GM21367 (cell line): ENCODE data around the gene SLC12A7.

Experiments
- ATAC-seq: cut with Tn5 transposase; IDR thresholded peaks from one replicate; pipeline ENCODE4 v1.9.1; 2021; ENCODE audit not compliant: unreplicated experiment

The SLC12A7 gene

DNA sequence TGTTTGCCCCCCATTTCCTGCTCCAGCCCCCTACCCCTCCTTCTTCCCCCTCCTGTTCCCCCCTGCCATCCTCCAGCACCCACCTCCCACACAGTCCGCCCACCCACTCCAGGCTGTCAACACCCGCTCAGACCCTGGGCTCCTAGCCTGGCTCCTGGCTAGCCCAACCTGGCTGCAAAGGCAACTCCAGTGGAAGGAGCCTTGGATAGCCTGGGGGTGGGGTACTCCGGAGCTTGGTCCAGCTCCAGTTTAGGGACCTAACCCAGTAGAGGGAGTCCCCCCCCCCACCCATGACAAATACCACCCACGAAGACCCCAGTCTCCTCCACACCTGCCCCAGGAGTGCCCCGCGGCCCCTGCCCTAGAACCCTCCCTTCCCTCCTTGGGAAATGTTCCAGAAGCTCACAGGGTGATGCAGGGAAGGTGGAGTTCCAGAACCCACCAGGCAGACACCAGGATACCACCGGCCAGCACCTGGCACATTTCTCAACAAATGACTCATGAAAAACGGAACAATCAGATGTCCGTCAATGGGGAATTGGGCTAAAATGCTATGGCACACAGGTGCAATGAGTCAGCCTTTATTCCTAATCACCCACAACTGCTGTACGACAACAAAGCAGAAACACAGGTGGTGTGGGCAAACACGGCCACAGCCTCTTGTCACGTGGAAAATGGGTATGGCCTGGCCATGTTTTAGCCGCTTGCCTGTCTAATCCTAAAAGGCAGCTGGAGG lies 901 bp upstream of the SLC12A7 start:
- no peak for ATAC-seq

DNA sequence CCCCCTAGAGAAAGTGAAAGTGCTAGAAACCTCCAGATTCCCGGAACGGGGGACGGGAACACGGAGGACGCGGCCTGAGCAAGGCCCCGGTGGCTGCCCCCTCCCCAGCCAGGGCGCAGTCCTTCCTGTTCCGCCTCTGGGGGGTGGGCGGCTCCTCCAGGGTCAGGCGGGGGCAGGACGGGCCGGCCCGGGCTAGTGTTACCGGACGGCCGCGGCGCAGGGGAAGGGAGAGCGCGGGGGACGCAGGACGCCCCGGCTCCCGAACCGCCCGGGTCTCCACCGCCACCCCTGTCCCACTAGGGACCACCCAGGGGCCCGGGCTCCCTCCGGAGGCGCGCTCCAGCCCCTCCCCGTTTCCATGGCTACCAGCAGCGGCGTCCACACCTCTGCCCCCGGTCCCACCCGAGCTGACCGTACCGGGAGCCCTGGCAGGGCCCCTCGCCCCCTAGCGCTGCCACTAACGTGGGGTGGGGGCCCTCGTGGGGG lies 579 bp downstream of the SLC12A7 start:
- ATAC-seq = no peak

DNA sequence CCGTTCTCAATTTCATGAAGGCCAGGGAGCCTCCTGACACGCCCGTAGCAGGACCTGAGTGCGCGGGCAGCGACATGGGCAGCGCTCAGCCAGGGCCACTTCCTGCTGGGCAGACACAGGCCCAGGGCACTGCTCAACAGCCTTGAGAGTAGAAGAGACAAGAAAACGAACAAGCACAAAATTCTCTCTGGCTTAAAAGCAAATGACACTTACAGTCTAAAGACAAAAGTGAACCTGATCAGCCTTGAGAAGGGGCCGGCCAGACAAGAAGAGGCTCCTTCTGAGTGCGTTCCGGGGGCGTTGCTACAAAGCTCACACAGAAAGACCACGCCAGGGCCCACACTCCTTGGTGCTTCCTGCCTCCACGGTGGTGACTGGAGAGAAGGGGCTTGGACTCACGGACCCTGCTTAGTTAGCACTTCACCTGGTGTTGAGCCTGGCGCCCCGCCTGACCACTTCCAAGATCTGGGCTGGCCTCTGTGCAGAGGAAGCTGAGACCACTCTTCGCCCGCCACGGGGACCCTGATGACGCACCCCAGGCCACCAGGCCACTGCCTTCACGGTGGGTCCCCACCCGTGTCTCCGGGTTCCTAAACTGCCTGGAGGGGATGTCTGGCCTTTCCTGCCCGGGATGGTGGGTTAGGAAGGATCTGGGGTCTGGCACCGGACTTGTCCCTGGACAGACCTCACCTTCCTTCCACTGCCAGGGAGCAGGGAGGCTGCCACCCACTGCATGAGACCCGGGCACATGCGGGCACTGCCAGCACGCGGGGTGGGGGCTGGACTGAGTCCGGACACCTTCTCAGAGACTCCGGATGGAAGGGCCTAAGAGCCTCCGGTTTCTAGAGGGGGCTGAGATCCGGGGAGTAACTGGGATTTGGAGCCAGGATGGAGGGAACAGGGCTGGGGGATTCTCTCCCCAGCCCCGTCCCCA lies 1.3 kb downstream of the SLC12A7 start:
- no peak for ATAC-seq

DNA sequence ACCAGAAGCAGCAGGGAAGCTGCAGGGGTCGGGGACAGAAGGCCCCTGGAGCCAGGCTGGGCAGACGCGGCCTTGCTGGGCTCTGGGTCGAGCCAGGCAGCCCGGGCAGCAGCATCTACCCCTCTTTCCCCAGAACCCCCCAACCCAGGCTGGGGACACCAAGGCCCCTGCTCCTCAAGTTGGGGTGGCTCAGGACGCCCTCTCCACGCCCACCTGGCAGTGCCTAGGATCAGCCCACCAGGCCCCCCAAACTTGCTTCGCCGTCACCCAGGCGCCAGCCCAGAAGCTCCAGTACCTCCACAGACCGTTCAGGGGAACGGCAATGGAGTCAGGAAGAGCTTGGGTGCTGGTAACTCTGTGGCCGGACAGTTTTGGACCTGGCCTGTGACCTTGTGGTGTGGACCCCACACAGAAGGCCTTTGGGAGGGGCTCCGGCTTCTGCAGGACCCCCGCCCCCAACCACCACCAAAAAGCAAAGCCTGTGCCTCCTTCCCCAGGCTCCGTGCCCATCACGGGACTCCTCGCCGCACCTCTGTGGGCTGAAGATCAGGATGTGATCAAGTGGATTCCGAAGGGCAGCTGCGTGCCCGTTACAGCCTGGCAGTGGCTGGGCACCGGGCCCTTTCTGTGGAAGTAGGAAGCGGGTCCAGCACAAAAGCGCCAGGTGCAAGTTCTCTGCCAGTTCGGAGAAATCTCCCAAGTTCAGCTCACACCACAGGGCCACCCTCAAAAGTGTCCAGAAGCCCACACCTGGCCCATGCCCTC lies 2.1 kb downstream of the SLC12A7 start:
- ATAC-seq = no peak

DNA sequence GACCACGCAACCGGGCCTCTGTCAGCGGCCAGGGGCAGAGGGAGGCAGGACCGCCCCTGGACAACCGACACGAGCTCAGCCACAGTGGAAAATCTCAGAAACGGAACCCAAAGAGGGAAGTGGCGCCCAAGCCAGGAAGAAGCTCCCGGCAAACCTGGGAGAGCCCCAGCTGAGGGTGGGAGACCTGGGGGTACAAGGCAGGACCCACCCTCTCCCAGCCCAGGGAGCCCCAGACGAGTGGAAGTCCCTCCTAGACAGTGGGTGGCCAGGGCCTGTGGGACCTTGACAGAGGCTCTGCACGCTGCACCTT lies 3.0 kb downstream of the SLC12A7 start:
- ATAC-seq = no peak

DNA sequence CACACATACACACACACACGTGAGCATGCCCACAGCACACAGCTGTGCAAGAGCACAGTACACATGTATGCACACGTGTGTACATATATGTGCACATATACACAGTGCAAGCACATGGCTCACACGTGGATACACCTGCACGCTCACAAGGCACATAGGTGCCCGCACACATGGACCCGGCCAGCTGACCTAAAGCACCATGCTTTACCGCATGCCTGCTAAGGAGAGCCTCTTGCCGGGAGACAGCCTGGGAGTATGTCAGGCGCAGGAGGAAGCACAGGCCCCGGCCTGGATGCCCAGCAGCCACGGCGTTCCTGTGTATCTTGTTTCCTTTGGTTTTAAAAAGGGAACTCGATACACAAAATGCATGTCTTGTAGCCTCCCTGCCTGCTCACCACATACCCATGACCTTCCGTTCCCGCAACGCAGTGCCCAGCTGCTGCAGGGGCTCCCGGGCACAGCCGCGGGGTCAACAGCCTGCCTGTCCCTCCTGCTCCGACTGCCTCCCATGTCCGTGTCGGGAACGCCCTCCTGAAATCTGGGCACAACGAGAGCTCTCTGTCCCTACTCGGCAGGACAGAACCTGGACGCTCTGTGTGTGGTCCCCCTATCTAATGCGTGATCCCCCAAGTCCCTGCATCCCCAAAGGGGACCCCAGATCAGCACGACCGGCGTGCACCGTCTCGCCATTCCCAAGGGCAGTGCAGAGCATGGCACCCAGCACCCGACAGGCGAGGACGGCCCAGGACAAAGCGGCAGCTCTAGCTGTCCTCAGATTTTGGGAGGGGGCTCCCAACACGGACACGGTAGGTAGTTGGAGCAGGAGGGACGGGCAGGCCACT lies 3.6 kb downstream of the SLC12A7 start:
- no peak for ATAC-seq

DNA sequence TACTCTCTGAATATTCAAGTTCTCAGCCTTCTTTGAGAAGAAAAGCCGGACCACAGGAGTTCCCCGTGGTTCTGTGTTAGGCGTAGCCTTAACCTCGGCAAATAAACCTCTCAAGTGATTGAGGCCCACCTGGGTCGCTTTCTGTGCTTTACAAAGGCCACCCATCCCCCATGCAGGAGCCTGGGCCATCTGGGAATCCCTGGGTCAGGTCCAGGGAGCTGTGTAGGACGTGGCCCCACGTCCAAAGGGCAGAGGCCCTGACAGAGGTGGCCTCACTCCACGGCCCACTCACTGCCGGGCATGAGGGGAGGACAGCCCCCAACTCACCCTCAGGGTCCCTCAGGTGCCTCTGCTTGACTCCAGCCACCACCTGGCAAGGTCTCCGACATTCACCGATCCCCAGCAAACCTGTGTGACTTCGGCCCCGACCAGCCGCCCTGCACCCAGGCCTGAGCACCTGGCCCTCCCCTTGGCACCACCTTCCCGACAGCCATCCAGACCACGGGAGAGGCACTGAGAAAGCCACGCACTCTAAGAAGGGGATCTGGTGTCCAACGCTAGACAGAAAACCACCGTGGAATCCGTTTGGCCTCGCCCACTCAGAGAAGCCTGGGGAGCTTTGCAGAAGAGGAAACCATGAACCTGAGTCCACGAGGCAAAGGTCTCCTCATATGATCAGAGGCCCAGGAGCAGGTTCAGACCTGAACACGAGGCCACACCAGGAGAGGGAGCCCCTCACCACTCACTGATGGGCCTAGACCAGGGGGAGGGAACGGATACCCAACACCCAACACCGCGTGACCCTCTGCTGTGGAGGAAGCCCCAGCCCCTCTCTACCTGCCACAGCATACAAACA lies 4.5 kb downstream of the SLC12A7 start:
- ATAC-seq = no peak

DNA sequence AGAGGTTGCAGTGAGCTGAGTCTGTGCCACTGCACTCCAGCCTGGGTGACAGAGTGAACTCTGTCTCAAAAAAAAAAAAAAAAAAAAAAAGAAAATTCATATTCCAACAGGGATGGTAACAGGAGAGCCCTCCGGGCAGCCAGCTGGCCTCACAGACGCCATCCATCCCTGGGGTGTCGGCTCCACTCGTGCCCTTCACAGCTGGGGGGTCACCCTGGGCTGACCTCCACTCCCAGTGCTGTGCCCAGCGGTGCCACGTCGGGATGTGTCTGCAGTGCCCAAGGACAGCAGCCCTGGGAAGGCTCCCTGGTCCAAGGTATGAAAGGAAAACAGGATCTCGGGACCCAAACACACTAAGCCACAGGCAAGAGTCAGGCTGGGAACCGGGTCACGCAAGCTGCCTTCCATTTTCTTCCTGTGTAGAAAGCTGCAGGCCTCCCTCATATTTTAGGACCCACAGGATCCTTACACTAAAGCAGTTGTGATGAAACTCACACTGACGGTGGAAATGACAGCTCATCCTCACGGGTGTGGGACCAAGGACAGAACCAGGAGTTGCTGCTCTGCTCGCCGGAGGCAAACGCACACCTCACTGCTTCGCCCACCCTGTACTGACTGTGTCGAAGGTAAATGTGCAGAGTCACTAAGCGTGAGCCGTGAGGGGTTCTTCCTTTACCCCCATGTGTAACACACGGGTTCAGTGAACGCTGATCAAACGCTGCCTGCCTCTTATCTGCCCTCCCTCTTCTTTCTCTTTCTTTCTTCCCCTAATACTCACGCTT lies 5.3 kb downstream of the SLC12A7 start:
- ATAC-seq = no peak

DNA sequence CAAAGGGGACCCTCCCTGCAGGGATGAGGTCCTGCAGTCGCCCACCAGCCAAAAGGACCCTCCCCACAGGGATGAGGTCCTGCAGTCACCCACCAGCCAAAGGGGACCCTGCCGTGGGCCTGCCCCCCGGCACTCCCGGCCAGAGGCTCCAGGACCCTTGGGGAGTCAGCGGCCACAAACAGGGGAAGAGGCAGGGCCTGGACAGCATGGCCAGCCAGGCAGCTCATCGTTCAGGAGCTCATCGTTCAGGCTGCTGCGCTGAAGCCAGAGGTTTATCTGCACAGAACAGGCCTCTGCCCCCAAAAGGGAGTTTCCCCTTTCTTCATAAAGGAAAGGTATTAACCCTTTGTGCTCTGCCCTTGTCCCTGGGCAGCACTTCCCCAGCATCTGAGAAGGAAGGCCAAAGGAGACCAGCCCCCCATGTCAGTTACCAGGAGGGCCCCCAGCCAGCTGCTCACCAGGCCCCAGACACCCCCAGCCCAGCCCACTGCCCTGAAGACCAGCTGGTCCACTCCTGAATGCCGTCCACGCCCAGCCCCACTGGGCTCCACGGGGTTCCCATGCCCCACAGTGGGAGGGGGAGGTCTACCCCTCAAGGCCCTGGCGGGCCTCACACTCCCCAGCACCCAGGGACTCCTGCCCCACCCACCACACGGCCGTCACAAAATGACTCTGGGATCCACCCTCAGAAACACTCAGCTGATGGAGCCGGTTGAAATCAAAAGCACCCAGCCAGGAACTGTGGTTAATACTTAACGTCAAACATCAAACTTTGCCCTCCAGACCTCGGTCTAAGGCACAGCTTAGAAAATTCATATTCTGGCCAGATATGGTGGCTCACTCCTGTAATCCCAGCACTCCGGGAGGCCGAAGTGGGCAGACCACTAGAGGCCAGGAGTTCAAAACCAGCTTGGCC lies 6.3 kb downstream of the SLC12A7 start:
- ATAC-seq = no peak

DNA sequence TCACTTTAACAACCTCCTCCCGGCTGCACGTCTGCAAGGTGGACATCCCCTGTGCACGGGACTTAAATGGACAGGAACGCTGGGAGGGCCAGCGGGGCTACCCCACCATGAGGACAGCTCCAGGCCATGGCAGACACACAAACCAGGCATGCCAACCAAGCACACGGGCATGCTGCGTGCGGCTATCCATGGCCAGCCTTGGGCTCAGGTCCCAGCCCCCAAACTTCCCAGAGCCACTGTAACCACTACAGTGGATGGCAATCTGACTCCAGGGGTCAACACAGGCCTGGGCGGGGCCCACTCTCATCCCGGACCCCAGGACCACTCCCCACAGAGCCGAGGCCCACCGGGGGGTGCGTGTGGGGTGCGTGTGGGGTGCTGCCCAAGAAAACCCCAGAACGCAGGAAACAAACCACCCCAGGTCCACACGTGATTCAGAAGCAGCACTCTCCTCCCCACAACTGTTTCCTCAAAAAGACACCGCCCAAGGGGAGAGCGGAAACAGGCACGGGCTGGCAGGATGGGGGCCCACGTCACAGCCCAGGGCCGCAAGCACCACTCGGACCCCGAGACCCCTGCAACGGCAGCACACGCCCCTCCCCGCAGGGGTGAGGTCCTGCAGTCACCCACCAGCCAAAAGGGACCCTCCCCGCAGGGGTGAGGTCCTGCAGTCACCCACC lies 7.4 kb downstream of the SLC12A7 start:
- no peak for ATAC-seq

DNA sequence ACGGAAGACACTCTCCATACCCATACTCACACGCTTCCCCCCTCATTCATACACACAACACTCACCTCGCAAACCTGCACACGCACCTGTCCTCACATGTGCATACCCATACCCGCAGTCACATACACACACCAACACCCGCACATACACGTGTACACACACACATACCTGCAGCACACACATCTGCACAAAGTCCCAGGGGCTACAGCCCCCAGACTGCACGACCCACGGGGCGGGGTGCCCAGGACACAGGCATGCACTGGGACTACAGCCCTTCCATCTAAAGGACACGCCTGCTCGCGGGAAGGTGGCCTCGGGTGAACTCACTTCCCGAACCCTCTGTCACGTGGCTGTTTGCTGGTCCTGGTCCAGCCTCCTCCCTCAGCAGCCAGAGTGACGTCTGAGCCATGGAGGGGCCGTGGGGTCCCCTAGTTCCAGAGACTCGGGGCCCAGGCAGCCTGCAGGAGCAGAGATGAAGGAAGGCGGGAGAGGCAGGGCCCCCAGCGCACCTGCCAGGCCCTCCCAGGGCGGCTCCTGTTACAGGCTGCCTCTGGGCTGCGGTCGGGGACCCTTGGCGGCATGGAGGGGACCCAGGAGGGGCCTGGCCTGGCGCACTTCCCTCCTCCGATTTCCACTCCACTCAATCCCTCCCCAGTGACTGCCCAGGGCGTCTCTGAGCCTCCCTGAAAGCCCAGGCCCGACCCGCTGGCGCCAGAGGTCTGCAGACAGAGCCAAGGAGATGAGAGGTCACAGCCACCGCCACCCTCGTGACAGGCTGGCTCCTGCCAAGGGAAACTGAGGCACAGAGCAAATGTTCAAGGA lies 8.1 kb downstream of the SLC12A7 start:
- ATAC-seq = no peak

DNA sequence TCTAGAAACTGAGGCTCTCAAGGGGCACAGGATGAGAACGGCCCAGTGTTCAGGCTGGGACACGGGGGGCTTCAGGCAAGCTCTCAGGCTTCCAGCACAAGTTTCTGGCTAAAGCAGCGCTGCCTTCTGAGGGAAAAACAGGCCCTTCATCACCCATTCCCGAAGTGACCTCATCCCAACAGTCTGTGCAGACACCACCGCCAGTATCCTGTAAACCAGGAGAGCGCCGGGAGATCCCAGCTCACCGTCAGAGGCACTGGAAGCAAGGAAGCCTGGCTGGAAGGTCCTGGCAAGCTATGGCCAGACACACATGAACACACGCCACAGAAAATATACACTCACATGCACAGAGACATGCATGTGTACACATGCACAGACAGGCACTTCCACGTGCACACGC lies 8.8 kb downstream of the SLC12A7 start:
- no peak for ATAC-seq

DNA sequence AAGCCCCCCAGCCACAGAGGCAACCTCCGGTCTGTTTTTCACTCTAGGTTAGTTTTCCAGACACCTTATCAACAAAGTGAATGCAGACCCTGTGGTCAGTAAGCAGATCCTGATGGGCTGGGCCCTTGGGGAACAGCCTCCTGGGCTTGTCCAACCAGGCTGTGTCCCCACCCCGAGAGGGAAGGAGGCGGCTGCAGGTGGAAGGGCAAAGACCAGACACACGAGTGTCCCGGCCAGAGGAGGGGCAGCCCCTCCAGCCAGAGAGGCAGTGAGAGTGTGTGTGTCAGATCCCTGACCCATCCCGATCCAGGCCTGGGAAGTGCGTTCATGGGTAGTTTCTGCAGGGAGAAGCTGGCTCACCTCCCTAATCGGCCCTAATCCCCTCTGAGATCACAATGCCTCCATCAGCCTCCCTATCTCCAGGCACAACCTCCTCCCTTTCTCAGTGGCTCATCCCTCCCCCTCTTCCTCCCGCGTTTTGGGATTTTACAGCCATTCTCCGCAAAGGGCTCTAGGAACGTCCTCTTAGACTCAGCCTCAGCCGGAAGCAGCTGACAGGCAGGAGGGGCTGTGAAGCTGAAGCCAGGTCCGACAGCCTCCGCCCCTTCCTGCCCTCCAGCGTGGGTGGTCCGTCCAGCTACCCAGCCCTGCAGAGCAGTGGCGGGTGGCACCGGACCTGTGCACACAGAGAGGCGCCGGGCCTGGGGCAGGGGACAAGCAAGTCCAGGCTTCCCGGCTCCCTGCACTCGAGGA lies 9.7 kb downstream of the SLC12A7 start:
- ATAC-seq = no peak

DNA sequence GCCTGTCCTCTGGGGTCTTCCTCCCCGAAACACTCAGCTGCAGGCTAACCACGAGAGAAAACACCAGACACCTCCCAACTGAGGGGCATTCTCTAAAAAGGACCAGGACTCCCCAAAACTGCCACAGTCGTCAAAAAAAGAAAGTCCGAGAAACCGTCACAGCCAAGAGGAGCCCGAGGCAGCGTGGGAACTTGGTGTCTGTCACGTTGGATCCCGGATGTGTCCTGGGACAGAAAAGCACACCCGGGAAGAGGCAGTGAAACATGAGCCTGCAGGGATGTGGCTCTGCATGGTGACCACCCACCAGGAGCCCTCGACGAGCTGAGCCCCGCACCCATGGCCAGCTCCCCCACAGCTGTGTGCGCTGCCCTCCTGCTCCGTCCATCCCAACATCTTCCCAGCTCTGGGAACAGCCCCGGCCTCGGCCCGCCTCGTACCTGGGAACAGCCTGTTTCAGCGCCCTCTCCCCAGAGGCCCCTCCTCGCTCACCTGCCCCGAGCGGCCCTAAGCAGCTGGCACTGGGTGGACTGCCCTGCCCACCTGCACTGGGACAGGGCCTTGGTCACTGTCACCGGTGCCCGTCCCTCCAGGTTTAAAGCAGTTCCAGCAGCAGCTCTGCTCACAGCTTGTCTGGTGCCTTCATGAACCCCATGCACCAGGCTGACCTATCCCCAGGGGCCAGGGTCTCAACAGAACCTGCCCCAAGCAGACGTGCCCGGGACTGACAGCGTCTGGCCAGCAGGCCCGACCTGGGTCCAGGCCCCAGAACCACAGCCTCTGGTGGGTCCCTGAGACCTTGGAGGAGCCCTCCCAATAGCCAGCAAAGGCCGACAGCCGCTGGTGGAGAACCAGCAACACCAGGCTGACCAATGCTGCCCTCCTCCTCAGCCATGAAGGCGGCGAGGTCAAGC lies 10.9 kb downstream of the SLC12A7 start:
- no peak for ATAC-seq
